ENCODE results near the gene CARS2.
A peak's percentile ranks its signal among the peaks of the same experiment; 100 is the strongest.

CARS2 gene

GRCh38 chr13:110641055-110642015 lies 64.6 kb downstream of the CARS2 start:
- H3K79me2 ChIP-seq: no peaks in the 10 kb centered on the region
- no peak for TF ChIP-seq CTCF (IDR thresholded peaks at IDR 0.05)
- peaks cover 8% of the 10 kb centered on the region for H3K4me1 ChIP-seq
- no peaks in the 10 kb centered on the region for H3K9me3 ChIP-seq (ENCODE audit: control insufficient read depth, low read length)
- H2AFZ ChIP-seq: no peak overlapping the region
- no peak overlapping the region for H3K4me2 ChIP-seq (ENCODE audit: low read length)
- H3K27me3 ChIP-seq (ENCODE audit: control insufficient read depth, insufficient read depth, low read length): no peaks in the 10 kb centered on the region
- H3K4me3 ChIP-seq (ENCODE audit: low read depth, low read length): no peak overlapping the region
- H3K27ac ChIP-seq: no peak overlapping the region
- no peak overlapping the region for H3K9ac ChIP-seq
- H3K36me3 ChIP-seq (ENCODE audit: control insufficient read depth, insufficient read depth, low read length): no peaks in the 10 kb centered on the region

DNA sequence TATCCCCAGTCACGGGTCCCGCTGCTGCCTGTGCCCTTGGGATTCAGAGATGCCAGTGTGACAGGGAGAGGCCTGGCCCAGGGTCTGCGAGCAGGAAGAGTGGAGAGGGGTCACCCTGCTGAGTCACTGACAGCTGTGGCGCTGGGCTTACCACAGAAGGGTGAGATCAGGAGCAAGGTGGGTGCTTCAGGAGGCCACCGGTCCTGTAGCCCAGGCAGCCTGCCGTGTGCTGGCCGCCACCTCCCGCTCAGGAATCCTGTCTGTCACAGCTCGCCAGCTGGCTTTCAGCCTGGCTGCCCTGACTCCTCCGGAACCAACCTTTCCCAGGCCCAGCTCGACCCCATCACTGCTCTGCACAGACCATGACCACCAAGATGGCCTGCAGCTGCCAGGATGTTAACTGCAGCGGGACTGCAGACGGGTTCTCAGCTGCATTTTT lies 65.3 kb downstream of the CARS2 start:
- H3K9ac ChIP-seq: no peak overlapping the region
- no peak overlapping the region for H3K27ac ChIP-seq
- no peak overlapping the region for H3K4me2 ChIP-seq (ENCODE audit: low read length)
- H2AFZ ChIP-seq: no peak overlapping the region
- H3K4me1 ChIP-seq: peaks cover 8% of the 10 kb centered on the region
- no peaks in the 10 kb centered on the region for H3K27me3 ChIP-seq (ENCODE audit: control insufficient read depth, insufficient read depth, low read length)
- TF ChIP-seq CTCF (IDR thresholded peaks at IDR 0.05): no peak
- H3K79me2 ChIP-seq: no peaks in the 10 kb centered on the region
- no peak overlapping the region for H3K4me3 ChIP-seq (ENCODE audit: low read depth, low read length)
- H3K9me3 ChIP-seq (ENCODE audit: control insufficient read depth, low read length): no peaks in the 10 kb centered on the region
- H3K36me3 ChIP-seq (ENCODE audit: control insufficient read depth, insufficient read depth, low read length): no peaks in the 10 kb centered on the region

DNA sequence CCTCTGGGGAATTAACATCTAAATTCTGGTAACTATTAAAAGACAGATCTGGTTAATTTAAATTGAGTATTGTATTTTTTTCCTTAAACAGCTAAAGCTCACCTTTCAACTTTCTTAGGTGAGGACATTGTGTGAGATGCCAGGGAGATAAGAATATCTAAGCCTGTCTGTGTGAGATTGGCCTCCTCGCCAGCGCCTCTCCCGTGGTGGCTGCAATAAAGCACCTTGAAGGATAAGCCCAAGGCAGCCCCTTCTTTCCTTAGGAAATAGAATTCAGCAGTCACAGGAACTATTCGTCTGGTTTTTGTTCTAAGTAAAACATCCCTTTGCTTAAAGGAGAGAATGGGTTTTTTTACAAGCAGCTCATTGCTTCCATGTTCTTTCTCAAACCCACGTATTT lies 66.0 kb downstream of the CARS2 start:
- Histone ChIP-seq H2AFZ (no peak overlapping the region), H3K9me3 (ENCODE audit: control insufficient read depth, low read length) (no peaks in the 10 kb centered on the region), H3K4me1 (peaks cover 8% of the 10 kb centered on the region), H3K79me2 (no peaks in the 10 kb centered on the region), H3K4me2 (ENCODE audit: low read length) (peak overlapping the region; percentile 1), H3K27me3 (ENCODE audit: control insufficient read depth, insufficient read depth, low read length) (no peaks in the 10 kb centered on the region), H3K27ac (no peak overlapping the region), H3K4me3 (ENCODE audit: low read depth, low read length) (no peak overlapping the region), H3K9ac (no peak overlapping the region), H3K36me3 (ENCODE audit: control insufficient read depth, insufficient read depth, low read length) (no peaks in the 10 kb centered on the region)
- no peak for TF ChIP-seq CTCF (IDR thresholded peaks at IDR 0.05)

- no peaks in the 10 kb centered on the region for H3K36me3 ChIP-seq (ENCODE audit: control insufficient read depth, insufficient read depth, low read length)
- H3K27ac ChIP-seq: no peak overlapping the region
These were observed 66.8 kb downstream of the CARS2 start for GRCh38 chr13:110638814-110639806.

More at GRCh38 chr13:110638814-110639806, 66.8 kb downstream of the CARS2 start:
- no peak for TF ChIP-seq CTCF (IDR thresholded peaks at IDR 0.05)
- Histone ChIP-seq H3K4me3 (ENCODE audit: low read depth, low read length) (no peak overlapping the region), H3K9ac (no peak overlapping the region), H3K79me2 (no peaks in the 10 kb centered on the region), H2AFZ (no peak overlapping the region), H3K4me2 (ENCODE audit: low read length) (peak overlapping the region; percentile 1), H3K4me1 (peaks cover 8% of the 10 kb centered on the region), H3K9me3 (ENCODE audit: control insufficient read depth, low read length) (no peaks in the 10 kb centered on the region), H3K27me3 (ENCODE audit: control insufficient read depth, insufficient read depth, low read length) (no peaks in the 10 kb centered on the region)
